K562 (cell line): ENCODE measurements around the gene AKAP6. TPM values are rescaled to one million over a fixed set of nuclear protein-coding genes. Genes with fewer than 3 reads are reported as not detected.

Experiments used
- ATAC-seq: fragments of 200-7000 bp; cut with Tn5 transposase; 3 replicates; pipeline ENCODE4 v1.9.1; 2020; ENCODE audit warnings: moderate library complexity
- BruUV-seq: library from RNA; stranded (reverse); fragments of 400-500 nt; replicated peaks from 2 replicates; lab custom pipeline; 2021; lab: Mats Ljungman, UMichigan
- CTCF ChIA-PET: fragments of 300-600 bp; formaldehyde crosslinking; extraction: SDS; loops from one replicate; lab custom pipeline; 2021; ENCODE audit warnings: low intra/inter-chr PET ratio; lab: Yijun Ruan, JAX
- POLR2A ChIA-PET: fragments of 300-600, 350-650 bp; sonication (Branson Sonifier 250); formaldehyde crosslinking; extraction: SDS; loops from one replicate; lab custom pipeline; 2021; ENCODE audit warnings: antibody characterized with exemption, inconsistent platforms; lab: Yijun Ruan, JAX
- DNase-seq, 4 experiments: peaks; one replicate each; pipeline versions ENCODE4 v3.0.0 to v3.0.0-alpha.2; 2011 to 2018; ENCODE audit warnings: low spot score in 3 of 4, mixed read lengths in 3 of 4; ENCODE audit errors: extremely low read depth in 1 of 4
- FAIRE-seq: peaks from 2 replicates; lab custom pipeline; 2011; peaks lifted over from hg19 to GRCh38; lab: Jason Lieb, UNC
- H2AFZ ChIP-seq: 2 replicates; pipeline ENCODE4 v1.6.0; 2011; ENCODE audit warnings: low read depth, low read length, control low read depth, inconsistent platforms
- H3K27ac ChIP-seq: fragments of 200-600 bp; 3 replicates; pipeline ENCODE4 v1.8.0; 2011; ENCODE audit warnings: low read depth, mild to moderate bottlenecking, control low read depth, inconsistent platforms, low read length, moderate library complexity, mixed read lengths; ENCODE audit errors: extremely low read depth
- H3K27me3 ChIP-seq, 2 experiments: fragments of 300-600 bp in 1 of 2; 2 replicates in 1 of 2; 3 replicates in 1 of 2; pipeline versions ENCODE4 v1.6.0 to v1.8.0; 2011; ENCODE audit warnings: inconsistent platforms in 2 of 2, low read length in 2 of 2, mild to moderate bottlenecking in 1 of 2, mixed read lengths in 1 of 2, moderate library complexity in 1 of 2; ENCODE audit not compliant: control insufficient read depth in 2 of 2, insufficient read depth in 2 of 2
- H3K36me3 ChIP-seq: fragments of 300-600 bp; 3 replicates; pipeline ENCODE4 v1.8.0; 2011; ENCODE audit warnings: mild to moderate bottlenecking, low read length, inconsistent platforms; ENCODE audit not compliant: control insufficient read depth, insufficient read depth
- H3K4me1 ChIP-seq, 2 experiments: fragments of 200-600 bp in 1 of 2; replicated peaks in 1 of 2; 2 replicates in 1 of 2; 3 replicates in 1 of 2; pipeline versions ENCODE4 v1.5.1 to v1.8.0; 2011; ENCODE audit warnings: inconsistent platforms in 2 of 2, low read length in 2 of 2, mild to moderate bottlenecking in 1 of 2, mixed read lengths in 1 of 2, moderate library complexity in 1 of 2; ENCODE audit not compliant: control insufficient read depth in 2 of 2, insufficient read depth in 2 of 2
- H3K4me2 ChIP-seq: 2 replicates; pipeline ENCODE4 v1.6.1; 2011; ENCODE audit warnings: low read length, control low read depth, inconsistent platforms, mixed read lengths; ENCODE audit not compliant: insufficient read depth
- H3K4me3 ChIP-seq: fragments of 200-600 bp; sonication (generic), shearing (Covaris generic); 2 replicates; pipeline ENCODE4 v1.5.1; 2016; ENCODE audit warnings: control low read depth, inconsistent platforms
- H3K79me2 ChIP-seq: fragments of 200-600 bp; 3 replicates; pipeline ENCODE4 v1.8.0; 2011; ENCODE audit warnings: low read length, inconsistent platforms; ENCODE audit not compliant: control insufficient read depth, insufficient read depth
- H3K9ac ChIP-seq, 2 experiments: 2 replicates each; pipeline versions ENCODE4 v1.6.0 to v1.6.1; 2011; ENCODE audit warnings: low read depth in 2 of 2, low read length in 2 of 2, control low read depth in 1 of 2, inconsistent platforms in 1 of 2, mild to moderate bottlenecking in 1 of 2, mixed read lengths in 1 of 2; ENCODE audit not compliant: insufficient read depth in 1 of 2
- H3K9me1 ChIP-seq: one replicate; pipeline ENCODE4 v1.6.0; 2011; ENCODE audit warnings: inconsistent platforms, mild to moderate bottlenecking, low read length, moderate library complexity; ENCODE audit not compliant: control insufficient read depth, insufficient read depth
- H3K9me3 ChIP-seq: replicated peaks from 2 replicates; pipeline ENCODE4 v1.5.1; 2011; ENCODE audit warnings: low read depth, low read length, inconsistent platforms; ENCODE audit not compliant: control insufficient read depth, insufficient read depth
- H4K20me1 ChIP-seq: replicated peaks from 2 replicates; pipeline ENCODE4 v1.6.1; 2011; ENCODE audit warnings: low read length, inconsistent platforms, mixed read lengths; ENCODE audit not compliant: control insufficient read depth, insufficient read depth
- IRF9 ChIP-seq: fragments of 450-650 bp; IDR thresholded peaks from 2 replicates; pipeline ENCODE4 v1.6.1; 2016; ENCODE audit warnings: missing biosample characterization, missing genetic modification characterization
- MAFF ChIP-seq: IDR thresholded peaks from 2 replicates; pipeline ENCODE4 v1.6.1; 2012; ENCODE audit warnings: low read length, improper control_type of control experiment
- MNT ChIP-seq, 2 experiments: fragments of 450-650 bp; conservative IDR thresholded peaks; 2 replicates each; pipeline ENCODE4 v1.6.1; 2017; ENCODE audit warnings: mild to moderate bottlenecking in 2 of 2, moderate library complexity in 2 of 2
- NR0B1 ChIP-seq: fragments of 450-650 bp; IDR thresholded peaks from one replicate; pipeline ENCODE4 v1.6.1; 2018; ENCODE audit warnings: mild to moderate bottlenecking, moderate library complexity; ENCODE audit not compliant: partially characterized antibody
- RBBP5 ChIP-seq: fragments of 200-600 bp; sonication (generic); IDR thresholded peaks from 2 replicates; pipeline ENCODE4 v1.6.1; 2012; ENCODE audit warnings: borderline replicate concordance, mild to moderate bottlenecking, low read length, control low read depth, inconsistent platforms; ENCODE audit not compliant: insufficient read depth, poor library complexity, severe bottlenecking
- RUNX1 ChIP-seq: sonication (generic); IDR thresholded peaks from 2 replicates; pipeline ENCODE4 v1.6.1; 2016; ENCODE audit warnings: antibody characterized with exemption, low read depth
- SOX6 ChIP-seq: fragments of 450-650 bp; IDR thresholded peaks from 2 replicates; pipeline ENCODE4 v1.6.1; 2014; ENCODE audit warnings: mild to moderate bottlenecking
- ZBTB1 ChIP-seq: sonication (generic); formaldehyde crosslinking; IDR thresholded peaks from 2 replicates; pipeline ENCODE4 v1.8.1; 2023; ENCODE audit warnings: missing genetic modification reagents, low read depth, mild to moderate bottlenecking, borderline replicate concordance
- ZFP1 ChIP-seq: fragments of 450-650 bp; formaldehyde crosslinking; IDR thresholded peaks from 2 replicates; pipeline ENCODE4 v1.4.0; 2020; ENCODE audit warnings: mild to moderate bottlenecking, mixed read lengths
- ZNF347 ChIP-seq: fragments of 450-650 bp; formaldehyde crosslinking; IDR thresholded peaks from 2 replicates; pipeline ENCODE4 v1.4.0; 2020; ENCODE audit warnings: low read depth, mild to moderate bottlenecking, moderate library complexity
- ZZZ3 ChIP-seq: fragments of 450-650 bp; IDR thresholded peaks from 2 replicates; pipeline ENCODE4 v1.6.1; 2016; ENCODE audit warnings: antibody characterized with exemption, mild to moderate bottlenecking, moderate library complexity
- WGBS: fragments of 100-300 bp; shearing (Covaris generic); methylation state at CpG from one replicate; pipeline ENCODE4 v1.1.6; 2016; ENCODE audit warnings: low coverage, mixed read lengths; ENCODE audit not compliant: insufficient coverage; ENCODE audit errors: missing lambda C conversion rate; 5-methylcytosine and 5-hydroxymethylcytosine counted together
- in situ Hi-C: fragments of 300-500 bp; cut with MboI; formaldehyde crosslinking; loops from 4 replicates; pipeline ENCODE4 v1.15.0; 2018; ENCODE audit warnings: inconsistent platforms, mixed read lengths
- intact Hi-C: fragments of 100-400 bp; cut with micrococcal nuclease; formaldehyde crosslinking; loops from 2 replicates; pipeline ENCODE4 v1.14.2; 2022
- polyA plus RNA-seq, 8 experiments: library from polyadenylated mRNA; depleted of rRNA in 4 of 8; stranded (reverse) in 5 of 8; unstranded in 3 of 8; fragments of >200 nt; fragmentation: Nextera tagmentation in 2 of 8; fragmentation: Illumina TruSeq in 1 of 8; extraction: Ambion mirVana in 2 of 8; extraction: Trizol in 1 of 8; gene quantifications; 2 replicates each; pipeline versions ENCODE4 v1.2.1 to v1.2.3, GENCODE V29; 2011 to 2014; ENCODE audit warnings: inconsistent platforms in 1 of 8, missing spikeins in 1 of 8
- total RNA-seq, 7 experiments: library from RNA; depleted of rRNA in 6 of 7; stranded (reverse); fragments of >200 nt in 6 of 7; fragmentation: Illumina TruSeq in 2 of 7; extraction: Trizol in 2 of 7; gene quantifications; 2 replicates each; pipeline versions ENCODE4 v1.2.1 to v1.2.3, GENCODE V29; 2011 to 2021; ENCODE audit warnings: low replicate concordance in 1 of 7

Gene AKAP6
- total and polyA plus RNA-seq, 9 of the 15 experiments (the other 6 are each of a cell fraction or from before 2014, with no cell fraction given): 0.03 to 1.7 (median 0.48) TPM

- in situ Hi-C loops (loop anchor here (10.0 to 25.0 kb wide), 2 partner anchors 1210 to 1748 kb away; no protein-coding TSS in a partner anchor), intact Hi-C loops (loop anchor here (5.0 kb wide), 2 partner anchors 855 to 1745 kb away; no protein-coding TSS in a partner anchor)
- POLR2A ChIA-PET: no interaction called here
- Histone ChIP-seq H3K27me3 (no peaks in the 10 kb centered on the region), H3K79me2 (no peaks in the 10 kb centered on the region), H3K4me1 (no peaks in the 10 kb centered on the region), H4K20me1 (no peaks in the 10 kb centered on the region), H3K4me2 (no peak overlapping the region), H3K9ac (no peak overlapping the region), H3K9me1 (no peaks in the 10 kb centered on the region), H3K4me3 (no peak overlapping the region), H3K27ac (no peak overlapping the region), H2AFZ (no peak overlapping the region), H3K9me3 (no peaks in the 10 kb centered on the region)
- no peak for DNase-seq
- 0% methylated on average over 2 of the region's 2 CpGs for WGBS
- no peak for ATAC-seq
- TF ChIP-seq MNT (conservative IDR thresholded peaks at IDR 0.05) (no peak), SOX6 (no peak), ZBTB1 (CRISPR knock-in tag) (no peak), ZZZ3 (no peak), ZFP1 (CRISPR knock-in tag) (no peak), MAFF (no peak), ZNF347 (no peak), RUNX1 (no peak), NR0B1 (no peak), RBBP5 (no peak), IRF9 (tag) (no peak)
- TF ChIP-seq, all 486 proteins: peak for 0
- CTCF ChIA-PET: interaction anchor here (0.8 to 1.6 kb wide), 2 partner anchors 1724 to 1748 kb away, joined by 3 to 5 read pairs; no protein-coding TSS in a partner anchor
- no TSS peak for BruUV-seq
- no peaks in the 10 kb centered on the region for H3K36me3 ChIP-seq
- FAIRE-seq: no peak
Observed at GRCh38 chr14:32576977-32577376, 247.9 kb downstream of the AKAP6 start.
